GM13977 (cell line): ENCODE measurements around the gene CDKN2B.

Experiments
- DNase-seq: peaks from one replicate; pipeline ENCODE4 v3.0.0; 2012; ENCODE audit warnings: low spot score
- in situ Hi-C: fragments of 300-500 bp; cut with MboI; formaldehyde crosslinking; loops from one replicate; pipeline ENCODE4 v1.12.0; 2022; ENCODE audit warnings: low sequenced_read_pairs, low pct_unique_long_range_greater_than_20kb, mixed read lengths, inconsistent platforms; ENCODE audit not compliant: unreplicated experiment
- TF ChIP-seq, protein P1 (sequence below): IDR thresholded peaks from 2 replicates; pipeline ENCODE4 v1.5.1; 2012; ENCODE audit warnings: mild to moderate bottlenecking, control low read depth; ENCODE audit not compliant: insufficient read depth; ENCODE audit errors: extremely low read depth, missing control alignments

The CDKN2B gene

DNA sequence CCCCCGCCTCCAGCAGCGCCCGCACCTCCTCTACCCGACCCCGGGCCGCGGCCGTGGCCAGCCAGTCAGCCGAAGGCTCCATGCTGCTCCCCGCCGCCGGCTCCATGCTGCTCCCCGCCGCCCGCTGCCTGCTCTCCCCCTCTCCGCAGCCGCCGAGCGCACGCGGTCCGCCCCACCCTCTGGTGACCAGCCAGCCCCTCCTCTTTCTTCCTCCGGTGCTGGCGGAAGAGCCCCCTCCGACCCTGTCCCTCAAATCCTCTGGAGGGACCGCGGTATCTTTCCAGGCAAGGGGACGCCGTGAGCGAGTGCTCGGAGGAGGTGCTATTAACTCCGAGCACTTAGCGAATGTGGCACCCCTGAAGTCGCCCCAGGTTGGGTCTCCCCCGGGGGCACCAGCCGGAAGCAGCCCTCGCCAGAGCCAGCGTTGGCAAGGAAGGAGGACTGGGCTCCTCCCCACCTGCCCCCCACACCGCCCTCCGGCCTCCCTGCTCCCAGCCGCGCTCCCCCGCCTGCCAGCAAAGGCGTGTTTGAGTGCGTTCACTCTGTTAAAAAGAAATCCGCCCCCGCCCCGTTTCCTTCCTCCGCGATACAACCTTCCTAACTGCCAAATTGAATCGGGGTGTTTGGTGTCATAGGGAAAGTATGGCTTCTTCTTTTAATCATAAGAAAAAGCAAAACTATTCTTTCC, 34.2 kb downstream of the CDKN2B start:
- in situ Hi-C loops = no loop called here
- TF ChIP-seq, protein P1, sequence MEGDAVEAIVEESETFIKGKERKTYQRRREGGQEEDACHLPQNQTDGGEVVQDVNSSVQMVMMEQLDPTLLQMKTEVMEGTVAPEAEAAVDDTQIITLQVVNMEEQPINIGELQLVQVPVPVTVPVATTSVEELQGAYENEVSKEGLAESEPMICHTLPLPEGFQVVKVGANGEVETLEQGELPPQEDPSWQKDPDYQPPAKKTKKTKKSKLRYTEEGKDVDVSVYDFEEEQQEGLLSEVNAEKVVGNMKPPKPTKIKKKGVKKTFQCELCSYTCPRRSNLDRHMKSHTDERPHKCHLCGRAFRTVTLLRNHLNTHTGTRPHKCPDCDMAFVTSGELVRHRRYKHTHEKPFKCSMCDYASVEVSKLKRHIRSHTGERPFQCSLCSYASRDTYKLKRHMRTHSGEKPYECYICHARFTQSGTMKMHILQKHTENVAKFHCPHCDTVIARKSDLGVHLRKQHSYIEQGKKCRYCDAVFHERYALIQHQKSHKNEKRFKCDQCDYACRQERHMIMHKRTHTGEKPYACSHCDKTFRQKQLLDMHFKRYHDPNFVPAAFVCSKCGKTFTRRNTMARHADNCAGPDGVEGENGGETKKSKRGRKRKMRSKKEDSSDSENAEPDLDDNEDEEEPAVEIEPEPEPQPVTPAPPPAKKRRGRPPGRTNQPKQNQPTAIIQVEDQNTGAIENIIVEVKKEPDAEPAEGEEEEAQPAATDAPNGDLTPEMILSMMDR = no peak
- peak; percentile 61 for DNase-seq

DNA sequence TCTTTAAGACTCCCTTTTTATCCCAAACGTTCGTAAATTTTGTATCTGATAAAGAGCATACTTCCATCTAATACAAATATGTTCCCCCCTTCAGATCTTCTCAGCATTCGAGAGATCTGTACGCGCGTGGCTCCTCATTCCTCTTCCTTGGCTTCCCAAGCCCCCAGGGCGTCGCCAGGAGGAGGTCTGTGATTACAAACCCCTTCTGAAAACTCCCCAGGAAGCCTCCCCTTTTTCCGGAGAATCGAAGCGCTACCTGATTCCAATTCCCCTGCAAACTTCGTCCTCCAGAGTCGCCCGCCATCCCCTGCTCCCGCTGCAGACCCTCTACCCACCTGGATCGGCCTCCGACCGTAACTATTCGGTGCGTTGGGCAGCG, 34.8 kb downstream of the CDKN2B start:
- TF ChIP-seq, protein P1 = no peak
- DNase-seq = no peak
- in situ Hi-C loops = no loop called here

DNA sequence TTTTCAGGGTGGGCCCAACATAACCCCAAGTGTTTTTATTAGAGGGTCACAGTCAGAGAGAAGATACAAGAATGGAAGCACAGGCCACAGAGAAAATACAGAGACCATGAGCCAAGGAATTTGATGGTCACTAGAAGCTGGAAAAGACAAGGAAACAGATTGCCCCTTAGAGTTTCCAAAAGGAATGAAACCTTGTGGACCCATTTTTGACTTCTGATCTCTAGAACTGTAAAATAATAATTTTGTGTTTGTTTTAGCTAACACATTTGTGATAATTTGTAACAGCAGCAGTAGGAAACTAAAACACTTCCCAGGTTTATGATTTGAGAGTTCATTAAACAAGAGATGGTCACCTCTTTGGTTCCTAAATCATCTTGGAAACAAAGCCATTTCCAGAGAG, 36.7 kb downstream of the CDKN2B start:
- DNase-seq = no peak
- TF ChIP-seq, protein P1 = no peak
- in situ Hi-C loops = no loop called here

DNA sequence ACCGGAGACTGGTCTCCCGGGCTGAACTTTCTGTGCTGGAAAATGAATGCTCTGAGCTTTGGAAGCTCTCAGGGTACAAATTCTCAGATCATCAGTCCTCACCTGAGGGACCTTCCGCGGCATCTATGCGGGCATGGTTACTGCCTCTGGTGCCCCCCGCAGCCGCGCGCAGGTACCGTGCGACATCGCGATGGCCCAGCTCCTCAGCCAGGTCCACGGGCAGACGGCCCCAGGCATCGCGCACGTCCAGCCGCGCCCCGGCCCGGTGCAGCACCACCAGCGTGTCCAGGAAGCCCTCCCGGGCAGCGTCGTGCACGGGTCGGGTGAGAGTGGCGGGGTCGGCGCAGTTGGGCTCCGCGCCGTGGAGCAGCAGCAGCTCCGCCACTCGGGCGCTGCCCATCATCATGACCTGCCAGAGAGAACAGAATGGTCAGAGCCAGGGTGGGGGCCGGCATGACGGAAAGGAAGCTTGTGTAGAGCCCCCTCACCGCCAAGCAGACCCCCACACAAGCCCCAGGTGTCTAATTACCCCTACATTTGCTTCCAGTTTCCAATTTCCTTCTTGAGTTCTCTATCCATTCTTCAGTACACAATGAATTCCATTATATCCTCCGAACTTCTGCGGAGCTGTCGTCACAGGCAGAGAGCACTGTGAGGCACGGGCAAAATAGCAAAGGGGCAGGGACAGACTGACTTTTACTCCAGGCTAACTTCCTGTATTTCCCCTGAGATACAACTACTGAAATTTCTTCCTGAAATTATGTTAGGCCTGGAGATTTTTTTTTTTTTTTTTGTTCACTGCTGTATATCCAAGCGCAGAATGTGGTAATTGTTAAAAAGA, 38.1 kb downstream of the CDKN2B start:
- TF ChIP-seq, protein P1 = no peak

DNA sequence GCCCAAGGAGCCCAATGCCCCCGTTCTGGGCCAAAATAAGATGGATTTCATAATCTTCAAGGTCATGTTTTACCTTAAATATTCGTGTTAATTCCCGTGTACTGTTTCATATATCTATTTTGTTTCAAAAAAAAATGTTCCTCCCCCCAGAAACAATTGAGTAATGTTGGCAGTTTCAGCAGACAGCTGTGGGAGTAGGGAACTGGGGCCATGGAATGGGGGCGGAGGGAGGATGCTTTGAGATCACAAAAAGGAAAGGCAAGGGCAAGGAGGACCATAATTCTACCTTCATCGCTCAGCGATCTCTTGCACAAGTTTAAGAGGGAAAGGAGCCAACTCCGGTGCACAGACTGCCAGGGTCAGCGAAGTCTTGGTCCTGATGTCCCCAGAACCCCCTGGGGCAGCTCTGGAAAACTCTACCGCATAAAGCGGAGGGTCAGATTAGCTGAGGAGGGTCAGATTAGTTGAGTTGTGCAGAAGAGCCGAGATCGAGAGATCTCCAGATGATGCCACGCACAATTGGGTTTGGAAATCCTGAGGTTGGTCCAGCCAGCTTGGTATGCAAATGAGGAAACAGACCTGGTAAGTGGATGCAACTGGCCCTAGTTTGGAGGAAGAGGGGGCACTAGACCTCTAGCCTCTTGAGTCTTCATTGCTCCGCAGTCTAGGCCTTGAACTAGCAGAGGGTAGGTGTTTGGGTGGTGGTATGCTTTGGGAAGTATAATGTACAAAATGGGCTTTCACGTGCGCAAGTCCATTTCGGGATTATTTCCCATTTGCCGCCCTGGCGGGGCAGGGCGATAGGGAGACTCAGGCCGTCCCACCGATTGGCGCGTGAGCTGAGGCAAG, 38.9 kb downstream of the CDKN2B start:
- DNase-seq = no peak
- in situ Hi-C loops = no loop called here
- TF ChIP-seq, protein P1 = no peak

More for the DNA sequence above, 38.1 kb downstream of the CDKN2B start:
- in situ Hi-C loops = no loop called here
- DNase-seq = no peak

DNA sequence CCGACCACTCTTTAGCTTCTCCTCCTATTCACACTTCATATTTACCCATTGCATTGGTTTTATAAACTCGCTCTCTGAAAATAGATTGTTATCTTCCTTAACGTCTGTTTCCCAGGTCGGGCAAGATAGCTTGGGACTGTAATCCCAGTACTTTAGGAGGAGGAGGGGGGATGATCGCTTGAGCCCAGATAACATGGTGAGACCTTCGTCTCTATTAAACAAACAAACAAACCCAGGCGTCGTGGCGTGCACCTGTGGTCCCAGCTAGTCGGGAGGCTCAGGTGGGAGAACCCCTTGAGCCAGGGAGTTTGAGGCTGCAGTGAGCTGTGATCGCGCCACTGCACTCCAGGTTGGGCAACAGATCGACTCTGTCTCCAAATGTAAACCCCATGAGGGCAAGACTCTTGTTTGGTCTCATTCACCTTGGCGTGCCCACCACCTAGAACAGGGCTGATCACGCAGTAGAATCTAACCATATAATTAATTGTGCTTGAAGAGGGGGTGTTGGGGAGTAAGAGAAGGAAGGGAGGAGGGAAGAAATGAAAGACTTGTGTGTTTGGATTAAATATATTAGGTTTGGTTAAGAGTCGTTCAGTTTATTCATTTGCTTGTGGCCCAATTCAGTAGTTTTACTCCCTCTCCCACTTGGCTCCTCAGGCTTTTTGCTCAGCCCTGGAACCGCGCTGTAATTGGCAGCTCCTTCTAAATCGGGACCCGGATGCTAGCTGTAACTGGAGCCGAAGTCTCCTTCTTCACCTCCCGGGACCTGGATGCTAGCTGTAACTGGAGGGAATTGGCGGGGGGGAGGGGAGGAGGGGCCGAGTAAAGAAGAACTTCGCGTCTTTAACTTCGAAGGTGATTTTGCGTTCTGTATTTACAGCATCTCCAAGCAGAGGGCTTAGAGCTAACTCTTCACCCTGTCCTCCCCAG, 39.8 kb downstream of the CDKN2B start:
- in situ Hi-C loops = no loop called here
- no peak for DNase-seq
- TF ChIP-seq, protein P1 = no peak
